ENCODE results near the gene TXNRD2.

TXNRD2 gene

DNA sequence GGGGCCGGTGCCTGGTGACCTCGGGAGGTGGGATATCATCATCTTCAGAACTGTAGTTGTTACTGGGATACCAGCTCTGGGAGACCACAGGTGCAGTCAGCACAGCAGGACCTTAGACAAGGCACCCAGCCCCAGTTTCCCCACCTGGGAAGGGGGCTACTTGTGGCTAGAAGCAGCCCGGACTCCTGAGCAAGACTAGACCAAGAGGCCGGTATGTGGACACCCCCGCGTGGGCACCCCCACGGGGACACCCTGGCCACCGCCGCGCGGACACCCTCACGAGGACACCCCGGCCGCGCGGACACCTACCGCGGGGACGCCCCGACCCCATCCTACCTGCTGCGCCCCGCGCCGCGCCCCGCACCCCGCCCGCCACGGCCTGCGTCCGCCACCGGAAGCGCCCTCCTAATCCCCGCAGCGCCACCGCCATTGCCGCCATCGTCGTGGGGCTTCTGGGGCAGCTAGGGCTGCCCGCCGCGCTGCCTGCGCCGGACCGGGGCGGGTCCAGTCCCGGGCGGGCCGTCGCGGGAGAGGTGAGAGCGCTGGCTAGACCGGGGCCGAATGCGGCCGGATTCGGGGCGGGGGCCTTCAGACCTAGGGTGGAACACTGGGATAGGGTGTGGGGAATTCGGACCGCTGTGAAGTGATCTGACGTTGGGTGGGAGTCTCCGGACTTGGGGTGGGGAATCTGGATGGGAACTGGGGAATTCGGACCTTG lies at the start of gene TXNRD2, which contains the start of gene COMT:
TXNRD2 (minus strand) TSS at position 454 of the 718 bp plus-strand sequence; CDS start at position 439, 15 bp downstream.
COMT (plus strand) TSS at position 408 of the 718 bp plus-strand sequence. CDS start 20,755 bp downstream, outside the sequence.
- peak; percentile 72 for DNase-seq

DNA sequence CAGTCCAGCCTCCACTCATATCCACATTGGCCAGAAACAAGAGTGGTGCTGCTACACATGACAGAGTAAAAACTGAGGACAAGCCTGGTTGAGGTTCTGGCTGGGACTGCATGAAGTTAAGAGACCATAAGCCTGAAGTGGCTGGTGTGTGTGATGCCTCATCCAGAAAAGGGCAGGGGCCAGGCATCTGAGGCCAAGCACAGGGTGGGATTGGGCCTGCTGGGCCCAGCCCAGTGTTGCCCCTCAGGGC lies 49.7 kb upstream of the TXNRD2 start:
- no peak for DNase-seq

GRCh38 chr22:19990609-19991394 lies 49.2 kb upstream of the TXNRD2 start:
- DNase-seq: no peak

GRCh38 chr22:19990188-19990587 lies 48.6 kb upstream of the TXNRD2 start:
- no peak for DNase-seq

DNA sequence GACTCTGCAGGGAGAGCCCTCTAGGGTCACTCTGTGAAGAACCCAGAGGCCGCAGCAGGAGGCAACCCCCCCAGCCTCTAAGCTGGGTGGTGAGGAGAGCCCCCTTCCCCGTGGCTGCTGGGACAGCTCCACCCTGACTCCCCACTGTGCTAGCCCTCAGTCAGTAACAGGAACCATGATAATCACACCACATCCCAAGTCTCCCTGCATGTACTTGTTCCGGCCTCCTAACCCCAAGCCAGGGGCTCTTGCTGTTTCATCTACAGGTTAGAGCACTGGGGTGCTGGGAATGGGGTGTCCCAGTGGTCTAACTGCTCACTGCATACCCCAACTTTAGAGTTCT lies 48.1 kb upstream of the TXNRD2 start:
- DNase-seq: no peak

GRCh38 chr22:19988965-19989724 lies 47.5 kb upstream of the TXNRD2 start:
- no peak for DNase-seq

DNA sequence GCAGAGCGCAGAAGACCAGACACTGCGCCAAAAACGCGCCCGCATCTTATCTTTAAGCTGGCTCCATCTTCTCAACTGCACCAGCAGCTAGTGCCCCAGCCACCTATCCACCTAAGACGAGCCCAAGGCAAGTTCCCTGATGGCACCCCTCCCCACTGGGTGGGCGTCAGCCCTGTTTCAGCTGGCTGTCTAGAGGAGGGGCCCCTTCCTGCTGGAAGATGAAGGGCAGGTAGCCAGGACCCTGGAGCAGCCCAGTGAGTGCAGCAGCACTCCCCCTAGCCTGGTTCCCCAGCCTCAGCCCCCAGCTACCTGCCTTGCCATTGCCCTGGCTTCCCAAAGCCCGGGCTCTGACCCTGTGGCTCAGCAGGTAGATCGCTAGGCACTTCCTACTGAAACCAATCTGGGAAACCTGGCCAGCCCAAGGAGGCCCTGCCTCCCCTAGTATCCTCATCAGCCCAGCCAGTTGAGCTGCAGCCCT lies 46.8 kb upstream of the TXNRD2 start:
- DNase-seq: no peak

DNA sequence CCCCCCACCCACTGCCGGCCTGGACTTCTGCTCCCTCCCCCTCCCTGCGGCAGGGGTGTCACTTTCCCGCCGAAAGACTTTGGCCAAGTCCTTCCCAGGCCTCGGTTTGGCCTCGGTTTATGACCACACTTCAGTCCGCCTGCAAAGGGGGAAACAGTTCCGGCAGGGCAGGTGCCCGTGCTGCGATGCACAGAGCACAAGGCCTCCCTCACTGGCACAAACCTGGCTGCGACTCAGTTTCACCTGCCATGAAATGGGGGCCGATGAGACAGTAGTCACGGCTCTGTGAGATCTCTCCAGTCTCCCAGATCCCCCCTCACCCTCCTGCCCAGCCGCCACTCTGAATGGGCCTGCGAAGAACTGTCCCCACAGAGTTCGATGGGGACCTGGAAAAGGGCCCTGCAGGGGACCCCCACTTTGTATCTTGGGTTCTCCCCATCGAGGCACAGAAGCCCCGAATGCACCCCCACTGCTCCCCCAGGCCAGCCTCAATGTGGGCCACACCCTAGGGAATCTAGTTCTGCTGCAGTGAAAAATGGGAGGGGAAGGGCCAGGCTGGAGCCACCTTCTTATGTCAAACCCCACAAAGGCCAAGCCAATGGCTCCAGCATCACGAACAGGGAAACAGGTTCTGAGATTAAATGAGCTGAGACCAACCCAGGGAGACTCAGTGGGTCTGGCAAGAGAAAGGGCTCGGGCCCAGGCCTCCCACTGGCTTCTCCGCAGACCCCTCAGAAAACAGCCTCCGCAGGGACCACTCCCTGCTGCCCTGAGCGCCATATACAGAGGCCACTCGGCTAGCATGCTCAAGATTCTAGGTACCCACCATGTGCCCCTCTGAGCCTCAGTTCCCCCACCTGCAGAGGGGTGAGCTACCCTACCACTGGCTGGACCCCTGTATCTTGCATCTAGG lies 46.0 kb upstream of the TXNRD2 start:
- no peak for DNase-seq

DNA sequence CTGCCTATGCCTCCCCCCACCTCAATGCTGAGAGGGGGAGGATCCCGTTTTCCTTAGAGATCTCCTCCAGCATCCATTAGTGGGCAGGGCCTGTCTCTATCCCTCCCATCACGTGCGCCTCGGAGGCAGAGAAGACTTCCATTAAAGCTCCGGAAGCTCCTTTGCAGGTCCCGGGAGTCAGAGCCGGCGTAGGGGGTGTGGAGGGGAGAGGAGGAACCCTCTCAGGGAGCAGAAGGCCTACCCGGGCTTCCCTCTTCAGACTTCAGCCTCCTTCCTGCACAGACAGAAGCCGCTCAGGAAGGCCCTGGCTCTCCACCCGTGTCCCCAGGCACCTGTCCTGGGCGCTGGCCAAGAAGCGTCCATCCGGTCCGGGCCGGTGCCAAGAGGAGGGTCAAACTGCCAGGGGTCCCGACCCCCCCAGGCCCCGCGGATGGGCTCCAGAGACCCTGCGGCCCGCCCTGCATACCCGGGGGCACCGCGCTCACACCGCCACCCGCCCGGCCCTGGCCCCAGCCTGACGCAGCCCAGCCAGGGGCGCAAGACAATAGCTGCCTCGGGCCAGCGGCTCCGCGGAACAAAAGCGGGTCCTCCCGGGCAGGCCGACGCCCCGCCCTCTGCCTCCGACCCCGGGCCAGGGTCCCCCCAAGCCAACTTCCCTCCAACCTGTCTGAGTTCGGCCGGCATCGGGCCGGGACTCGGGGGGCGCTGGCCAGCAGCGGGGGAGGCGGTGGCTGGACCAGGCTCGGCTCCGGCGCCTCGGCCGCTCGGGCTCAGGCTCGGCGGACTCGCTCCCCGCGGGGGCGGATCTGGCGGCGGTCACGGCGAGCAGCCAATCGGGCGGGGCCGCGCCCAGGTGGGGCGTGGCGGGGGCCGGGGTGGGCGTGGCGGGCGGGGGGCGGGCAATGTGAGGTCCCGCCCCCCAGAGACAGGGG lies 45.1 kb upstream of the TXNRD2 start:
- DNase-seq: peak; percentile 59

DNA sequence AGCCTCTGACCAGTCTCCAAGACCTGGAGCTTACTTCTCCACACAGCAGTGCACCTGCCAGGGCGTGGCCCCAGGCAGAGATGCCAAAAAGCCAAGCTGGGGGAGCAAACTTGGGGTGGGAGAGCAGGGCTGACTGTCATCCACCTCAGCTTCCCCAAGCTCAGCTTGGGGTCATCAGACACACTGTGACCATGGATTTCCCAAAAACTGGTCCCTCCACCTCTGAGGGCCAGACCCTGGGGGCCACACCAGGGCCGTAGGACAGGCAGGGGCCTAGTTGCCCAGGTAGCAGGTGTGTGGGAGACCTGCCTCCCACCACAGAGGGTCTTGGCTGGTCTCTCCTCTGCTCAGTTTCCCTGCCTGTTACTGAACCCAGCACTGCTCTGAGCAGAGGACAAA lies 44.4 kb upstream of the TXNRD2 start:
- no peak for DNase-seq

GRCh38 chr22:19984851-19985811 lies 43.5 kb upstream of the TXNRD2 start:
- DNase-seq: no peak

DNA sequence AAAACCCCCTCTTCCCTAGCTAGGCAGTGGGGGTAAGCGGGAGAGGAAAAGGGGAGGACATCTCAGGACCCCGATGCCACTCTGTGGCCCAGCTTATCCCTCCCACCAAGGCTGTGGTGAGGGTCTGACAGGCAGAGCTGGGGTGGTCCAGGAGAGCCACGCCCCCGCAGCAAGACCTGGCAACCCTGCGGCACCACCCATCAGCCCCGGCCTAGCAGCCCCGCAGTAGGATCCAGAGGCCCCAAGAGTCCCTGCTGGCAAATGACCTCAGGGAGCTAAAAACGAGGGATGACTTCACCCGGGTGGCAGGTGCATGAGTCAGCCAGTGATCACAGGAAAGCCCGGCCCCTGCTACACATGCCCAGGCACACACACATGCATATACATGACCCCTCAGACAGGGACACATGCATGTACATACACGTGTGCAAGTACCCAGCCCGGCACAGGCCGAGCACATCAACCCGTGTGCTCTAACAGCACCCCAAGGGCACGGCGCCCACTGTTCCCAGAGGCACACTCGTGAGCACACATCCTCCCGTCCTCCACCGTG lies 42.7 kb upstream of the TXNRD2 start:
- DNase-seq: no peak

- DNase-seq: peak; percentile 17
Measured at GRCh38 chr22:19983741-19984140, 42.1 kb upstream of the TXNRD2 start.

DNA sequence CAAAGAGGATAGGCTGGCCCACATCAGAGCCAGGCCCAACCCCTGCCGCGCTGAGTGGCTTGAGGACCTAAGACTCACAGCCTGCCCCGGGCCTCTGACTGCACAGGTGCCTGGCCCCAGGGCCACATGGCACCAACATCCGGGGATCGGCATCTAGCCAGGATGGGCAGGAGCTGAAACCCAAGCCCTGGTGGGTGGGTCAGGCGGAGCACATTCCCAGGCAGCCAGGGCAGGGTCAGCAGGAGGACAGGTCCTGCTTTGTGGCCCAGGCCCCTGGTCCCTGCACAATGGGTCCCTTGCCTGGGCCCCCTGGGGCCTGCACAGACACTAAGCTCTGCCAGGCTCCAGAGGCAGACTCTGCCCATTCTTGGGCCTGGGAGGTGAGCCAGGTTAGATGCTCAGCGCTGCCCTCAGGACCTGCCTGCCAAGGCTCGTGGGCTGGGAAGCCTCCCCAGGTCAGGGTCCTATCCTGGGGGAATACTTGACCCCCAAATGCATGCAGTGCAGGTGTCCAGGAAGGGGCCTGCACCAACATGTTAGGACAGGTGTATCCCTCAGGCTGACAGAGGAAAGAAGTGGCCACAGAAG lies 41.5 kb upstream of the TXNRD2 start:
- no peak for DNase-seq

DNA sequence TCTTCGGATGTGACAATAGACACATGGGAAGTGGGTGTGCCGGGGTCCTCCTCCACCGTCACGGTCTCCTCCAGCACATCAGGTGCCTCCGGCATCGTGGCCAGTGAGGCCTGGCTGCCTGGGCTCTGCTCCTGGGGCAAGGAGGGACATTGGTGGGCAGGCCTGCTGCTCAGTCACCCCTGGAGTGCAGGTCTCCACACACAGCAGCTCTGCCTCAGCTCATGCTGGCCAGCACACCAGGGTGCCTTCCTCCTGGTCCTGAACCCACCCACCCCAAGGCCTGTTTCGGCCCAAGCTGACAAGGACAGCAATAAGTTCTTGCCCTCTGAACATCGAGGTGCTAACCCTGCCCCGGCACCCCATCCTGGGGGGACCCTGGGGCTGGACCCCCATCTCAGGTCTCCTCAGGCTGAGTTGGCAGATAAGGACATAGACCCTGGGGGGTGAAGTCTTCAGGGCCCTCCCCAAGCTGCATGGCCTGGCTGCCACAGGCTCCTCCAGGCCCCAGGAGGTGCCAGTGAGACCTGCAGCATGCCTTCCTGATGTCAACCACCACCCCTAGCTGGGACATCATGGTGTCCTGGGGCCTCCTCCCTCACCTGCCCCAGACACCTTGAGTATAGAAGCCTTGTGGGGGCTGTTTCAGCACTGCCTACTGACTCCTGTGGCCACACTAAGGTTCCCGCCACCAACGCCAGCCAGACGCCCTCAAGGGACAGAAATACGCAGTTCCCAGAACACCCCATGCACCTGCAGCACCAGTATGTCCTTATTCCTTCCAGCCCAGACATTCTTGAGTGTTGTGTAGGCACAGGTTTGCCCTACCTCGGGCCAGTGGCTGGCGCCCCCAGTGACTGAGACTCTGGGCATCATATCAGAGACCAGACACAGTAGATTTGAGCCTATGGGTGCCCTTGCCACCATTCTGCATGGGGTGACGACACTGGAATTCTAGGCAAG lies 40.6 kb upstream of the TXNRD2 start:
- no peak for DNase-seq

DNA sequence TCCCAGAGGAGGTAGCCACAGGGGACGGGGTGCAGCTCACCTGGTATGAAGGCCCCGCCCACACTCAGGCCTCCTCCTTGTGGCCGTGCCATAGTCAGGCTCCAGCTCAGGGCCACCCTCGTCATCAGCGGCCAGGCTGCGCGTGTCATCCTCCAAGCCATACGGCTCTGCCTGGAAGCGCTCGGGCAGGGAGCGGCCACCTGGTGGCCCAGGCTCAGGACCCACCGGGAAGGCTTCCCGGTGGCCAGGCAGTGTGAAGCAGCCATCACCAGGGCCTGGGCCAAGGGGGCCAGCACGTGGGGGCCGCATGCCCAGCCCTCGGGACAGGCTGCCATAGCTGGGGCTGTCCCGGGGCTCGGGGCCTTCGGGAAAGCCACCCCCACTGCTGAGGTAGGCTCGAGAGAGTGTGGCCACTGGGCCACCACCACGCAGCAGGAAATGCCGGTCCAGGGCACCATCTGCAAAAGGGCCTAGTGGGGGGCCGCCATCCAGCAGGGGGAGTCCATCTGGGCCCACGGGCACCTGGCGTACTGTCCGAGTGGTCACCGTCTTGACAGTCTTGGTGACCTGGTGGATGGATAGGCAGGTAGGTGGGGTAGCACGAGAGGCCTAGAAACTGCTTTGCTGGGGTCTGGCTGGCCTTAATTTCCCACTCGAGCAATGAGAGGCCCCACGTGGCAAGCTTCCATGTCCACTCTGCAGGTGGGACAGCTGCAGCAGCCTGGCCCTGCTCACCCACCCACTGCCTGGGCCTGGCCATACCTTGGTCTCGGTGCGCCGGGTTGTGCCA lies 39.7 kb upstream of the TXNRD2 start:
- DNase-seq: no peak

GRCh38 chr22:19980766-19981165 lies 39.1 kb upstream of the TXNRD2 start:
- no peak for DNase-seq
